ENCODE data around the gene PDLIM3.
A peak's percentile ranks its signal among the peaks of the same experiment; 100 is the strongest.

The PDLIM3 gene

DNA sequence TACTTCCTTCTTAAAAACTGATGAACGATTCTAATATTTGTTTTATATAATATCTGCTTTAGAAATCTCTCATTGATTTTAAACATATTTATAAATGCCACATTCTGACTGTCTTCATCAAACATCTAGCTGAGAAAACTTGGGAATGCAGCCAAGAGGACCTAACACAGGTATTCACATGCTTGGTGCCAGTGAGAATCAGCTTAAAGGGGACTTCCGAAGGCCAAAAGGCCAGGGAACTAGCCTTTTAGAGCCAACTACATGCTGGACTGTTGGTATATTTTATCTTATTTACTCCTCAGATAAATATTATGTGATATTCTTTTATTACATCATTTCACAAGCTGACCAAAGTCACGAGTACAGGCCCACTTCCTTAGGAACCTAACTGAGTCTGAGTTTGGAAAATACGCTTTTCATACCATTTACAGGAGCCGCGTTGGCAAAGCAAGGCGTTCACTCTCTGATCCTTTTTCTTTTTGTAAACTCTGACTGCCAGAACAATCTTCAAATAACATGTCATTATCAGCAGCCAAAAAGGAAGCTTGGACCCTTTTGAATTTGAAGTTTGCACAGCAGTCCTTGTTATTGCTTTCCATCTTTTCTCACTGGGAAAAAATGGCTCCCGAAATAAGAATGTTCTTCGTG lies 41.1 kb upstream of the PDLIM3 start:
- H3K4me3 ChIP-seq (replicated peaks; ENCODE audit: low read depth, low read length) = no peak overlapping the region
- no peak for DNase-seq (ENCODE audit: extremely low read depth, low read depth)
- TF ChIP-seq, protein P1, sequence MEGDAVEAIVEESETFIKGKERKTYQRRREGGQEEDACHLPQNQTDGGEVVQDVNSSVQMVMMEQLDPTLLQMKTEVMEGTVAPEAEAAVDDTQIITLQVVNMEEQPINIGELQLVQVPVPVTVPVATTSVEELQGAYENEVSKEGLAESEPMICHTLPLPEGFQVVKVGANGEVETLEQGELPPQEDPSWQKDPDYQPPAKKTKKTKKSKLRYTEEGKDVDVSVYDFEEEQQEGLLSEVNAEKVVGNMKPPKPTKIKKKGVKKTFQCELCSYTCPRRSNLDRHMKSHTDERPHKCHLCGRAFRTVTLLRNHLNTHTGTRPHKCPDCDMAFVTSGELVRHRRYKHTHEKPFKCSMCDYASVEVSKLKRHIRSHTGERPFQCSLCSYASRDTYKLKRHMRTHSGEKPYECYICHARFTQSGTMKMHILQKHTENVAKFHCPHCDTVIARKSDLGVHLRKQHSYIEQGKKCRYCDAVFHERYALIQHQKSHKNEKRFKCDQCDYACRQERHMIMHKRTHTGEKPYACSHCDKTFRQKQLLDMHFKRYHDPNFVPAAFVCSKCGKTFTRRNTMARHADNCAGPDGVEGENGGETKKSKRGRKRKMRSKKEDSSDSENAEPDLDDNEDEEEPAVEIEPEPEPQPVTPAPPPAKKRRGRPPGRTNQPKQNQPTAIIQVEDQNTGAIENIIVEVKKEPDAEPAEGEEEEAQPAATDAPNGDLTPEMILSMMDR (IDR thresholded peaks at IDR 0.05; ENCODE audit: low read depth, low read length, missing control alignments) = no peak

DNA sequence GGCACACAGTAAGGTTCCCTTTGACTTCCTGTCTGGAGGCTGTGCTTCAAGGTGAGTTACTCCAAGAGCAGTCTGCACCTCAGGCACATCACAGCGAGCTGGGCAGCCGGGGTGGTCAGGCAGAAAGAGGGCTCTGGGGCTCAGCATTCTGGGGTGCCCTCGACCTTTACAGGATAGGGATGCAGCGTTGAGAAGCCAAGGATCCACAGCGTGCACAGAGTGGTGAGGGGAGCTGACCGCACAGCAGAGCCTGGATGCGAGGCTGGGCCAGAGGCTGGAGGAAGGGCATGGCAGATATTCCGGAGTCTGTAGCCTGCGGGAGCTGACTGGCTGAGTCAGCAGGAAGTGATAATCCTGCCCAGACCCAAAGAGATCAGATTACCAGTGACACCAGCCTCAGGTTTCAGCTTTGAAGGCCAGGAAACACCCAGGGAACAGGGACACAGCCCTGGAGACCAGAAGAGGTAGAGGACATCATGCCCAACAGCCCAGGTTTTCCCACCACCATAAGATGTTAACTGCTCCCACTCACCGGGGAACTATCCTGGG lies 38.4 kb upstream of the PDLIM3 start:
- no peak overlapping the region for H3K4me3 ChIP-seq (replicated peaks; ENCODE audit: low read depth, low read length)
- DNase-seq (ENCODE audit: extremely low read depth, low read depth) = peak; percentile 84
- TF ChIP-seq, protein P1 (IDR thresholded peaks at IDR 0.05; ENCODE audit: low read depth, low read length, missing control alignments) = no peak

DNA sequence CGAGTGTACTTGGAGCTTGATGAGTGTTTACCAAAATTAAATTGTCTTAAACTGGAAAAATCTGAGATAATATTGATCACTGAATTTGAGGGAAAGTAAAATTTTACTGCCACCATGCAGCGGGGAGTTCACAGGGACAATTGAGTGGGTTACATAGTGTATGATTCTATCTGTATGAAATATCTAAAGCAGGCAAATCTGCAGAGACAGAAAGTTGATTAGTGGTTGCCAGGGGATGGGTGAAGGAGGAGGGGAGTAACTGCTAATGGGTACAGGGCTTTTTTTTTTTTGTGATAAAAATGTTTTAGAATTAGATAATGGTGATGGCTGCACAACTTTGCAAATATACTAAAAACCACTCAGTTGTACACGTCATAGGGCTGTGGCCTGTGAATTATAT lies 35.4 kb upstream of the PDLIM3 start:
- TF ChIP-seq, protein P1 (IDR thresholded peaks at IDR 0.05; ENCODE audit: low read depth, low read length, missing control alignments) = no peak
- H3K4me3 ChIP-seq (replicated peaks; ENCODE audit: low read depth, low read length) = no peak overlapping the region
- DNase-seq (ENCODE audit: extremely low read depth, low read depth) = no peak

DNA sequence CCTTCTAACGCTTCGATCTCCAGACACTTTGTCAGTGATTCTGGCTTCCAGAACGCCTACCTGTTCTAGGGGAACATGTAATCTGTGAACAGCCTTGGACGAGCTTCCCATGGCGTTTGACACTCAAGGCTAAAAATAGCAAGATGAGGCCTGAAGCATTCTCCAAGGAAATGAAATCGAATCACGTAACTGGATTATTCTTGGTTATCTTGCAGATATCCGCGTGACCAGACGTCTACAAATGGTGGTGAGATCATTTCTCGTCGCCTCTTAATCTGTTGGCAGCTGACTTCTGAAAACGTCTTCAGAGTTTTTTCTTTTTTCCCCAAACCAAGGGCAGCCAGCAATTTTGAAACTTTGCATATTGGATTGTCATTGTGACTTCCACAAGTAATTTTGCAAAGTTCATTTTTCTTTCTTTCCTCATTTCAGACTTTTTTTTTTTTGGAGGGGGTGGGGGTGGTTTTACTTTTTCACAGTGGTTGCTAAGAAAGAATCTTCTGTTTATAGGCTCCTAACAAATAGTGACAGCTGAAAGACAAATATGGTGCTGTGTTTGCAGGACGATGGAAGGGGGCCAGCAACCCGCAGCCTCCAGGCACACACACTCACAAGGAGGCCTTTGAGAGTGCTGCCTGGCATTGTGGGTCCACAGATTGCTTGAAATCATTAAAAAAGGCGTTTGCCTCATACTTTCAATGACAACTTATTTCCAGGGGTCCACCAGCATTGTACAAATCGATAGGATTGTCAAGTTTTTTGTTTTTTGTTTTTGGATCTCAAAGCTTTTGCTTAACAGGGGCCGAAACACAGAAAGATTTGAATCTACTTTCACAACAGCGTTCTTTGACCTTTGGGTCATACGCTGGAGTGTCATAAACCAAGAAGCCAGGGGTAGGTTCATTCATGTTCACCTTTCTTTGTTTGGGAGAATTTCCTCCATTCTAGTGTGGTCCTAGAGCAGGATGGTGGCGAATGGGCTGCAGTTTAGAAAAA lies 32.4 kb upstream of the PDLIM3 start:
- TF ChIP-seq, protein P1 (IDR thresholded peaks at IDR 0.05; ENCODE audit: low read depth, low read length, missing control alignments) = no peak
- DNase-seq (ENCODE audit: extremely low read depth, low read depth) = no peak
- H3K4me3 ChIP-seq (replicated peaks; ENCODE audit: low read depth, low read length) = no peak overlapping the region

DNA sequence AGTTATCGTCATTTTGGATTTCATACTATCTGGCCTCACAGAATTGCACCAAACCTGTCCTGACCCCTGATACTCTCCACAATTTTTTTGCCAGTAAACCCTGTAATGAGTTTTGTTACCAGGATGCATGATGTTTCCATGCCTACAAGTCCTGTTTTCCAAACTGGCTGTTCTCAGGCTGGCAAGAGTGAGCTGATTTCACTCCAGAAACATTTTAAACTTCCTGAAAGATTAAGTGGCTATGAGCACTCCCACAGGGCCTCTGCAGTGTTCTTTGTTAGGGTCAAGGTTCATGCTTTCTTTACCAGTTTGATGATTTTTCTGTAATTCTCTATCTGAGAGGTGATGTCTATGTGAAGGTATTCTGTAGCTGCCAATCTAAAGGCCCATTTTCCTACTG lies 31.7 kb upstream of the PDLIM3 start:
- peak; percentile 19 for DNase-seq (ENCODE audit: extremely low read depth, low read depth)
- TF ChIP-seq, protein P1 (IDR thresholded peaks at IDR 0.05; ENCODE audit: low read depth, low read length, missing control alignments) = no peak
- H3K4me3 ChIP-seq (replicated peaks; ENCODE audit: low read depth, low read length) = no peak overlapping the region

DNA sequence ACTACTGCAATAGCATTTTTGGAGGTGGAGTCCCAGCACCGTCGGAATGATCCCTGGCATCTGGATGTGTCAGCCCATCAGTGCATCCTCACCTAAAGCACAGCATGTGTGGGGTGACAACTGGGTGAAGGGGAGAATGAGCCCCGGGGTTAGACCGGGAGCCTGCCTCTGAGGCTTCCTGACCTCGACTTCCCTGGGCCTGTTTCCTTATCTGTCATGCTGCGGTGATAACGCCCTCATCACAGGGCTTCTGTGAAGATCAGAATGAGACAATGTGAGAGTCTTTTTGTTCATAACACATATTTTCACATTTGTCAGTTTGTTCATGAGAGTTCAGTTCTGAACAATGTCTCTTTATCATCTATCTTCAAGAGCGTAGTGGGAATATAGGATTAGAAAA lies 31.1 kb upstream of the PDLIM3 start:
- TF ChIP-seq, protein P1 (IDR thresholded peaks at IDR 0.05; ENCODE audit: low read depth, low read length, missing control alignments) = no peak
- H3K4me3 ChIP-seq (replicated peaks; ENCODE audit: low read depth, low read length) = no peak overlapping the region
- no peak for DNase-seq (ENCODE audit: extremely low read depth, low read depth)

All from HFF-Myc (cell line).